Gastrocnemius medialis (tissue), 4 donors: ENCODE data around the gene SLC7A8.

ENCODE experiments used
- CTCF ChIP-seq, 5 experiments: fragments of 450-650 bp in 3 of 5; fragments of 200-600 bp in 2 of 5; sonication (generic) in 2 of 5; IDR thresholded peaks in 4 of 5; conservative IDR thresholded peaks in 1 of 5; 1 replicate in 4 of 5; 2 replicates in 1 of 5; pipeline ENCODE4 v1.5.1; 2016 to 2019; ENCODE audit warnings: antibody characterized with exemption in 5 of 5, mild to moderate bottlenecking in 3 of 5, moderate library complexity in 3 of 5
- POLR2A ChIP-seq, 2 donors: fragments of 450-650 bp; IDR thresholded peaks; one replicate each; pipeline ENCODE4 v1.6.1; 2017; ENCODE audit warnings: antibody characterized with exemption in 2 of 2, mild to moderate bottlenecking in 2 of 2, moderate library complexity in 2 of 2

GRCh38 chr14:23090254-23090636 is 93.2 kb downstream of the SLC7A8 start:
- TF ChIP-seq CTCF (IDR thresholded peaks at IDR 0.05 in 4 of 5, conservative IDR thresholded peaks at IDR 0.05 in 1 of 5) = no peak
- TF ChIP-seq POLR2A (IDR thresholded peaks at IDR 0.05) = no peak
